ENCODE measurements around the gene CASP3. TPM values are rescaled to one million over a fixed set of nuclear protein-coding genes. Genes with fewer than 3 reads are reported as not detected.

The CASP3 gene
- total RNA-seq, 1 donor from 2014 or later = 40.8 TPM

- Mint-ChIP-seq H3K9me3 (no peaks in the 10 kb centered on the region), H3K27ac (no peak overlapping the region), H3K36me3 (peaks cover 39% of the 10 kb centered on the region), H3K4me3 (no peak overlapping the region), H3K4me1 (ENCODE audit: unreplicated experiment) (peaks cover 6% of the 10 kb centered on the region), H3K27me3 (no peaks in the 10 kb centered on the region)
- DNase-seq (ENCODE audit: extremely low spot score, unreplicated experiment) = no peak
- no peak for TF ChIP-seq CTCF (conservative IDR thresholded peaks at IDR 0.05)
Observed at GRCh38 chr4:184689681-184690080, 40.4 kb upstream of the CASP3 start.

GRCh38 chr4:184688447-184688846, 39.2 kb upstream of the CASP3 start:
- Mint-ChIP-seq H3K27ac (no peak overlapping the region), H3K9me3 (no peaks in the 10 kb centered on the region), H3K27me3 (no peaks in the 10 kb centered on the region), H3K36me3 (peaks cover 35% of the 10 kb centered on the region), H3K4me3 (no peak overlapping the region), H3K4me1 (ENCODE audit: unreplicated experiment) (peaks cover 6% of the 10 kb centered on the region)
- TF ChIP-seq CTCF (conservative IDR thresholded peaks at IDR 0.05) = no peak
- no peak for DNase-seq (ENCODE audit: extremely low spot score, unreplicated experiment)

- DNase-seq (ENCODE audit: extremely low spot score, unreplicated experiment) = no peak
- H3K27ac Mint-ChIP-seq = no peak overlapping the region
- H3K4me1 Mint-ChIP-seq (ENCODE audit: unreplicated experiment) = peaks cover 6% of the 10 kb centered on the region
- no peak overlapping the region for H3K4me3 Mint-ChIP-seq
- H3K9me3 Mint-ChIP-seq = no peaks in the 10 kb centered on the region
- H3K27me3 Mint-ChIP-seq = no peaks in the 10 kb centered on the region
- H3K36me3 Mint-ChIP-seq = peaks cover 34% of the 10 kb centered on the region
- TF ChIP-seq CTCF (conservative IDR thresholded peaks at IDR 0.05) = no peak
Observed at GRCh38 chr4:184688005-184688404, 38.8 kb upstream of the CASP3 start.

GRCh38 chr4:184684491-184685189, 35.4 kb upstream of the CASP3 start:
- H3K27me3 Mint-ChIP-seq = no peaks in the 10 kb centered on the region
- peaks cover 28% of the 10 kb centered on the region for H3K36me3 Mint-ChIP-seq
- no peak overlapping the region for H3K4me3 Mint-ChIP-seq
- peaks cover 6% of the 10 kb centered on the region for H3K4me1 Mint-ChIP-seq (ENCODE audit: unreplicated experiment)
- TF ChIP-seq CTCF (conservative IDR thresholded peaks at IDR 0.05) = no peak
- DNase-seq (ENCODE audit: extremely low spot score, unreplicated experiment) = no peak
- H3K9me3 Mint-ChIP-seq = no peaks in the 10 kb centered on the region
- no peak overlapping the region for H3K27ac Mint-ChIP-seq

- H3K27me3 Mint-ChIP-seq = no peaks in the 10 kb centered on the region
- TF ChIP-seq CTCF (conservative IDR thresholded peaks at IDR 0.05) = no peak
- peaks cover 22% of the 10 kb centered on the region for H3K36me3 Mint-ChIP-seq
- no peak for DNase-seq (ENCODE audit: extremely low spot score, unreplicated experiment)
- no peak overlapping the region for H3K4me3 Mint-ChIP-seq
- H3K9me3 Mint-ChIP-seq = no peaks in the 10 kb centered on the region
- H3K4me1 Mint-ChIP-seq (ENCODE audit: unreplicated experiment) = no peaks in the 10 kb centered on the region
- H3K27ac Mint-ChIP-seq = no peak overlapping the region
Observed at GRCh38 chr4:184681916-184682315, 32.7 kb upstream of the CASP3 start.

Data from type B pancreatic cell (in vitro differentiated cells).